ENCODE measurements around the gene KCNA3. TPM values are rescaled to one million over a fixed set of nuclear protein-coding genes. Genes with fewer than 3 reads are reported as not detected.
A peak's percentile ranks its signal among the peaks of the same experiment; 100 is the strongest.

Gene KCNA3
- 24.0 and 24.4 TPM in 2 replicates for total RNA-seq

DNA sequence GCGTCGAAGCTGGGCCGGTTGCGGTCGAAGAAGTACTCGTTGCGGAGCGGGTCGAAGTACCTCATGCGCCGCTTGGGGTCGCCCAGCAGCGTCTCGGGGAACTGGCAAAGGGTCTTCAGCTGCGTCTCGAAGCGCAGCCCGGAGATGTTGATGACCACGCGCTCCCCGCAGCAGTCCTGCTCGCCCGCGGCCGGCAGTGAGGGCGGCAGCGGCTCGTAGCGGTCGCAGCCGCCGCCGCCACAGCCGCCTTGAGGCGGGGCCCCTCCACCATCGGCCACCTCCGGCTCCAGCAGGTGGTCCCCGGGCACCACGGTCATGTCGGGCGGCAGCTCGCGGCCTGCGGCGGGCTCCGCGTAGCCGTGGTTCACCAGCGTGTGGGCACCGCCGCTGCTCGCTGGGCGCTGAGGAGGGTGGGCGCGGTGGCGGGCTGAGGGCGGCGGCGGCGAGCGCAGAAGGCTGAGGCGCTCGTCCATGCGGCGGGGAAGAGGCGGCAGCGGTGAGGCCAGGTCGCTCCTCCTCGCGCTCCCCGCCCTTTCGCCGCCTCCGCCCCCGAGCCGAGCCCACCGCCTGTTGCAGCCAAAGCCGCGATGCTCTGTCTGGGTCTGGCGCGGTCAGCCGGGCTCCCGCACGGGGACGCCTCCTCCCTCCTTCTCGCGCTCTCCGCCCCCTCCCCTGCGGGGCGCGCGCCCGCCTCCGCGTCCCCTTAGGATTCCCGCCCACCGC is at the start of gene KCNA3:
Gene KCNA3 (minus strand): TSS at position 604 of the 723 bp plus-strand sequence. CDS start 131 bp downstream, at position 473.
- peak; percentile 64 for DNase-seq (ENCODE audit: low spot score)
- Mint-ChIP-seq H3K27ac (peak within 1 kb of the TSS; percentile 90), H3K36me3 (ENCODE audit: low read depth) (peaks cover 48% of the 10 kb centered on the region), H3K27me3 (ENCODE audit: low read depth) (no peaks in the 10 kb centered on the region), H3K4me1 (ENCODE audit: low read depth) (peaks cover 43% of the 10 kb centered on the region), H3K9me3 (no peaks in the 10 kb centered on the region), H3K4me3 (ENCODE audit: low read depth) (peak within 1 kb of the TSS; percentile 98)
- intact Hi-C loops (cut with micrococcal nuclease) = loop anchor here (5.0 to 10.0 kb wide), 4 partner anchors 470 to 1070 kb away; partner anchors contain the start of genes CEPT1, DENND2D and DRAM2

- no peak for DNase-seq (ENCODE audit: low spot score)
- Mint-ChIP-seq H3K36me3 (ENCODE audit: low read depth) (no peaks in the 10 kb centered on the region), H3K27me3 (ENCODE audit: low read depth) (peaks cover 2% of the 10 kb centered on the region), H3K9me3 (no peaks in the 10 kb centered on the region), H3K27ac (no peak overlapping the region), H3K4me1 (ENCODE audit: low read depth) (peaks cover 22% of the 10 kb centered on the region), H3K4me3 (ENCODE audit: low read depth) (no peak overlapping the region)
- intact Hi-C loops (cut with micrococcal nuclease) = no loop called here
Measured at GRCh38 chr1:110722807-110723206, 48.1 kb upstream of the KCNA3 start.

DNA sequence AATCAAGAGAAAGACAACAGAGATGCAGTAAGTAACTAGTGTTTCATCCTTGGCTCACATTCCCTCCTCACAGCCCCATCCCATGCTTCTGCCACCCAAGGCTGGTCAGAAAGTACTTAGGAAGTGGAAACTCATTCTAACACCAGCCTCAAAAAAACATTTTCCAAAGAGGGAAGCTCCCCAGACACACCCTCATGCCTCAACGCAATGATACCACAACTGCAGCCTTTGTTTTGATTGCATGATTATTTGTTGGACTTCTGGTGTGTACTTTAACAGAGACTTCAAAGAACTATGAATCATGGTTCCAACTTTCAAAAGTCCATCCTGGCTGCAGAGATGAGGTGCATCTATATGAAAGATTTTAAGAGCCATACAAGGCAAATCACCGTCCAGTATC is 45.2 kb upstream of the KCNA3 start:
- intact Hi-C loops (cut with micrococcal nuclease) = no loop called here
- Mint-ChIP-seq H3K9me3 (no peaks in the 10 kb centered on the region), H3K27ac (no peak overlapping the region), H3K27me3 (ENCODE audit: low read depth) (peaks cover 2% of the 10 kb centered on the region), H3K4me3 (ENCODE audit: low read depth) (no peak overlapping the region), H3K36me3 (ENCODE audit: low read depth) (no peaks in the 10 kb centered on the region), H3K4me1 (ENCODE audit: low read depth) (no peaks in the 10 kb centered on the region)
- DNase-seq (ENCODE audit: low spot score) = no peak

- H3K4me3 Mint-ChIP-seq (ENCODE audit: low read depth) = no peak overlapping the region
- no peak overlapping the region for H3K27ac Mint-ChIP-seq
Measured at GRCh38 chr1:110718452-110718851, 43.7 kb upstream of the KCNA3 start.

DNA sequence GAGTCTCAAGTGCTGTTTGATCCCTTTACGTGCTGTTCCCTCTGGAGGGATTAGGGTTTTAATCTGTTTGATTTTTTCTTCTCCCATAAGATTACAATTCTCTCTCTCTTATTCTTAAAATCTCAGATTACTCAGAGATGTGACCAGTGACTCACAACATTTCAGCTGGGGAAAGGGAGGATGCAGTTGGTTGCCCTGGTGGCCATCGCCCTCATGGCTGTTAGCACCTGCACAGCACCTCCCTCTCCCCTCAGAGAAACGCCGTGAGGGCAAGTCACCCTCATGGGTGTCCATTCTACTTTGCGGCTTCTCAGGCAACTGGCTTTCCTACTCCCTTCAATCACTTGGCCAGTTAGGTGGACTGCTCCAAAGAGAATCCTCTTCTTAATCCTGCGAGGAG is 42.4 kb upstream of the KCNA3 start:
- Mint-ChIP-seq H3K4me3 (ENCODE audit: low read depth) (no peak overlapping the region), H3K36me3 (ENCODE audit: low read depth) (no peaks in the 10 kb centered on the region), H3K4me1 (ENCODE audit: low read depth) (peaks cover 9% of the 10 kb centered on the region), H3K27ac (no peak overlapping the region), H3K9me3 (no peaks in the 10 kb centered on the region), H3K27me3 (ENCODE audit: low read depth) (peaks cover 2% of the 10 kb centered on the region)
- no peak for DNase-seq (ENCODE audit: low spot score)
- intact Hi-C loops (cut with micrococcal nuclease) = no loop called here

More at GRCh38 chr1:110718452-110718851, 43.7 kb upstream of the KCNA3 start:
- Mint-ChIP-seq H3K4me1 (ENCODE audit: low read depth) (peaks cover 2% of the 10 kb centered on the region), H3K36me3 (ENCODE audit: low read depth) (no peaks in the 10 kb centered on the region), H3K9me3 (no peaks in the 10 kb centered on the region), H3K27me3 (ENCODE audit: low read depth) (peaks cover 2% of the 10 kb centered on the region)
- intact Hi-C loops (cut with micrococcal nuclease) = no loop called here
- DNase-seq (ENCODE audit: low spot score) = no peak

DNA sequence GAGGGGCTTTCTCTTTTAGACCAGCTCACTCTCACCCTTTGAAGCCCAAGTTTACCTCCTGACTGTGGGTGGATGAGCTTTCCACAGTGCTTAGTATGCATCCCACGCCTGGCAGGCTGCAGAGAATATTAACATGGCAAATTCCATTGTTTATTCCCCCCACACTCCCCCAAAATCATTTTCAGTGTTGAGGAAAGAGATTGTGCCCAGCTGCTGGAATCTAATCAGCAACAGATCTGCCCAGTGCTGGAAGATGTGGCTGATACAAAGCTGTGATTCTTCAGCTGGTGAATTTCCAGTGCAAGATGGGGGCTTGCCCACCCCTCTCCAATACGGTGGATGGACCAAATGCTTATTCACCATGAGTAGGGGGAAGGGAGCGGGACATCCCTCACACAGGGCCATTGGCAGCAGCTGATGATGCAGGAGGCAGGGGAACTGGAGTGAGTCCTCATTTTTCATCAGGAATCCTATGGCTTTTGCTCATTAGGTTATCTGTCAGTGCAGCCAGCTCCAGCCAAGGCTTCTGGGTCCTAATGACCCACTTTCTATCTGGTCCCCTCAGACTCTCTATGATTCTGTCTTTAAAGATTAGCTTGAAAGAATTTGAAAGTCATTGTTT is 39.7 kb upstream of the KCNA3 start:
- Mint-ChIP-seq H3K27ac (no peak overlapping the region), H3K9me3 (no peaks in the 10 kb centered on the region), H3K4me3 (ENCODE audit: low read depth) (no peak overlapping the region), H3K36me3 (ENCODE audit: low read depth) (no peaks in the 10 kb centered on the region), H3K27me3 (ENCODE audit: low read depth) (peaks cover 2% of the 10 kb centered on the region), H3K4me1 (ENCODE audit: low read depth) (peaks cover 14% of the 10 kb centered on the region)
- no peak for DNase-seq (ENCODE audit: low spot score)
- intact Hi-C loops (cut with micrococcal nuclease) = no loop called here

DNA sequence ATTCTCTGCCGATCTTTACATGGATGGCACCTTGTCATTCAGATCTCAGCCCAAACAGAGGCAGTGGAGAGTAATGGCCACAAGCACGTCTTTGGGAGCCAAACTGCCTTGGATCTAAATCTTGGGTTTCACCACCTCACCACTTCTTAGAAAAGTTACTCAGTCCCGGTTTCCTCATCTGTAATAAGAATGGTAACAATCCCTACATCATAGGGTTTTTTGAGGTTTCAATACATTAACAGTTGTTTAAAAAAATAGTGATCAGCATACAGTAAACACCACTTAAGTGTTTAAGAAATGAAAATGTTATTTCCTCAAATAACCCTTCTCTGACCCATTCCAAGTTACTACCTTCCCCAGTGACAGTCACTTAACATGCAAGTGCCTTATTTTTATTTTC is 38.5 kb upstream of the KCNA3 start:
- Mint-ChIP-seq H3K4me3 (ENCODE audit: low read depth) (no peak overlapping the region), H3K27me3 (ENCODE audit: low read depth) (peaks cover under 1% of the 10 kb centered on the region), H3K27ac (no peak overlapping the region), H3K36me3 (ENCODE audit: low read depth) (no peaks in the 10 kb centered on the region), H3K4me1 (ENCODE audit: low read depth) (peaks cover 14% of the 10 kb centered on the region), H3K9me3 (no peaks in the 10 kb centered on the region)
- DNase-seq (ENCODE audit: low spot score) = no peak
- intact Hi-C loops (cut with micrococcal nuclease) = no loop called here

- H3K4me3 Mint-ChIP-seq (ENCODE audit: low read depth) = no peak overlapping the region
- no peaks in the 10 kb centered on the region for H3K36me3 Mint-ChIP-seq (ENCODE audit: low read depth)
- H3K27me3 Mint-ChIP-seq (ENCODE audit: low read depth) = peaks cover 17% of the 10 kb centered on the region
- no peak overlapping the region for H3K27ac Mint-ChIP-seq
- H3K9me3 Mint-ChIP-seq = no peaks in the 10 kb centered on the region
- intact Hi-C loops (cut with micrococcal nuclease) = no loop called here
- no peak for DNase-seq (ENCODE audit: low spot score)
- peaks cover 14% of the 10 kb centered on the region for H3K4me1 Mint-ChIP-seq (ENCODE audit: low read depth)
Measured at GRCh38 chr1:110710314-110710713, 35.6 kb upstream of the KCNA3 start.

GRCh38 chr1:110708974-110709440 is 34.3 kb upstream of the KCNA3 start:
- no peaks in the 10 kb centered on the region for H3K9me3 Mint-ChIP-seq
- H3K4me3 Mint-ChIP-seq (ENCODE audit: low read depth) = no peak overlapping the region
- no peak overlapping the region for H3K27ac Mint-ChIP-seq
- DNase-seq (ENCODE audit: low spot score) = no peak
- intact Hi-C loops (cut with micrococcal nuclease) = no loop called here
- peaks cover 17% of the 10 kb centered on the region for H3K27me3 Mint-ChIP-seq (ENCODE audit: low read depth)
- H3K36me3 Mint-ChIP-seq (ENCODE audit: low read depth) = no peaks in the 10 kb centered on the region
- H3K4me1 Mint-ChIP-seq (ENCODE audit: low read depth) = peaks cover 14% of the 10 kb centered on the region

DNA sequence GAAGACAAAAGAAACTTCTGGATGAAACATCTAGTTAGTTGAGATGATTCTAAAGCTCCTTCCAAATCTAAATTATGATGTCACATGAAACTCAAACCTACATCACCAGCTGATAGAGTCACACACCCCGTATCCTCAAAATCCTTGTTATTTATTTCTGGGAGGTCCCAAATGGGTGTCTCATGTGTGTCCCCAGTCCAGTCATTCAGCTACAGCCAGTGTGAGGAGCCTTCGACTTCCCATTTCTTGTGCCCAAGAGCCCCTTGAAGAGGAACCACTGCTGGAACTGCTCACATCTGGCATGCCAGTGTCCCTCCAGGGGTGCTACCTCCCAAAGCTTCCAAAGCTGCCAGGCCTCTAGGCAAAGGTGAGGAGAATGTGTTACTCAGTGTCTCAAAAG is 32.5 kb upstream of the KCNA3 start:
- peaks cover 17% of the 10 kb centered on the region for H3K27me3 Mint-ChIP-seq (ENCODE audit: low read depth)
- no peak overlapping the region for H3K27ac Mint-ChIP-seq
- H3K4me1 Mint-ChIP-seq (ENCODE audit: low read depth) = peaks cover 5% of the 10 kb centered on the region
- no peak overlapping the region for H3K4me3 Mint-ChIP-seq (ENCODE audit: low read depth)
- intact Hi-C loops (cut with micrococcal nuclease) = no loop called here
- no peaks in the 10 kb centered on the region for H3K36me3 Mint-ChIP-seq (ENCODE audit: low read depth)
- H3K9me3 Mint-ChIP-seq = no peaks in the 10 kb centered on the region
- no peak for DNase-seq (ENCODE audit: low spot score)

DNA sequence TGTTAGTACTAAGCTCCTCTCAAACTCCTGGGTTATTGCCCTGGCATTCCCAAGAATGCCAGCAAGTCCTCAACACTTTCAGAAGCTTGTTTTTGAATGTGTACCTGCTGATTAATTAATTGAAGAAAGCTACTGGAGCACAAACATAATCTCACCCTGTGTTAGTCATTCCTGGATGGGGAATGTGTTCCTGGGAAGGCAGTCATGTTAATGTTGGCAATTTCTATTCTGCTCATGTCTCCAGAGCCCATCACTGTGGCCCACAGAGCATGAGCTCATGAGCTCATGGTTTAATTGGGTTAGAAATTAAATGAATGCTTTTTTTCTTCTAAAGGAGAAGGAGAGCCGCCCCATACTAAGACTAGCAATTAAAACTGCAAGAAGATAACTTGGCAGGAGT is 31.9 kb upstream of the KCNA3 start:
- H3K27me3 Mint-ChIP-seq (ENCODE audit: low read depth) = peaks cover 17% of the 10 kb centered on the region

GRCh38 chr1:110702260-110702659 is 27.5 kb upstream of the KCNA3 start:
- H3K27me3 Mint-ChIP-seq (ENCODE audit: low read depth) = peaks cover 13% of the 10 kb centered on the region
- no peaks in the 10 kb centered on the region for H3K9me3 Mint-ChIP-seq
- intact Hi-C loops (cut with micrococcal nuclease) = no loop called here
- no peak overlapping the region for H3K27ac Mint-ChIP-seq
- H3K4me3 Mint-ChIP-seq (ENCODE audit: low read depth) = no peak overlapping the region
- no peaks in the 10 kb centered on the region for H3K36me3 Mint-ChIP-seq (ENCODE audit: low read depth)
- peaks cover 3% of the 10 kb centered on the region for H3K4me1 Mint-ChIP-seq (ENCODE audit: low read depth)
- no peak for DNase-seq (ENCODE audit: low spot score)

More for the DNA sequence above, 31.9 kb upstream of the KCNA3 start:
- Mint-ChIP-seq H3K27ac (no peak overlapping the region), H3K9me3 (no peaks in the 10 kb centered on the region), H3K4me3 (ENCODE audit: low read depth) (no peak overlapping the region), H3K4me1 (ENCODE audit: low read depth) (peaks cover 1% of the 10 kb centered on the region), H3K36me3 (ENCODE audit: low read depth) (no peaks in the 10 kb centered on the region)
- intact Hi-C loops (cut with micrococcal nuclease) = no loop called here
- no peak for DNase-seq (ENCODE audit: low spot score)

GRCh38 chr1:110700767-110701166 is 26.0 kb upstream of the KCNA3 start:
- H3K36me3 Mint-ChIP-seq (ENCODE audit: low read depth) = no peaks in the 10 kb centered on the region
- no peaks in the 10 kb centered on the region for H3K9me3 Mint-ChIP-seq
- no peak for DNase-seq (ENCODE audit: low spot score)
- intact Hi-C loops (cut with micrococcal nuclease) = no loop called here
- peaks cover 5% of the 10 kb centered on the region for H3K27me3 Mint-ChIP-seq (ENCODE audit: low read depth)
- no peak overlapping the region for H3K4me3 Mint-ChIP-seq (ENCODE audit: low read depth)
- H3K4me1 Mint-ChIP-seq (ENCODE audit: low read depth) = peaks cover 3% of the 10 kb centered on the region
- H3K27ac Mint-ChIP-seq = no peak overlapping the region

All from activated T-helper 2 cell treated with anti-CD3 and anti-CD28 coated beads, Interferon-gamma antibody, Interleukin-2, Interleukin-4, amounts not matched to agents 10 μg/mL and 5 μg/mL and 100 μg/mL, durations not matched to agents 14 hours and 24 hours and 36 hours (primary cell).